ENCODE results near the gene OTOF. TPM values are rescaled to one million over a fixed set of nuclear protein-coding genes. Genes with fewer than 3 reads are reported as not detected.

The OTOF gene
- total RNA-seq, 1 experiment from 2014 or later, result 0.08 TPM

DNA sequence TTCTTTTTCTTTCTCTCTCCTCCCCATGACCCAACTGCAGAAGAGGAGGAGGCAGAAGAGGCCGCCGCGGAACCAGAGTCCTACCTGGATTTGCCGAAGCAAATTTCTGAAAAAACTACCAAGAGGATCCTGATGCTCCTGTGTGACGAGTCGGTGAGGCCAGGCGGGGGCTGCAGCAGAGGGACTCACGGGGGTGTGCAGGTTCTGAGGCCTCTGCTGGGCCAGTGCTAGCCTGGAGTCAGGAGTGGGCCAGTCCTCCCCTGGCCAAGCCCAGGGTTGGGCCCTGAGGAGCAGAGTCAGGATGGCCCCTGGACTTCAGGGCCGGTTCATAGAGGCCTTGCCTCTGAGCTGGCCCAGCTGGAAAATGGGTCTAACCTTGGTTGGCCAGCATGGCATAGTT is 29.3 kb downstream of the OTOF start:
- Histone ChIP-seq H3K27ac (no peak overlapping the region), H3K27me3 (no peaks in the 10 kb centered on the region), H3K36me3 (no peaks in the 10 kb centered on the region), H3K9me3 (replicated peaks) (peaks cover 7% of the 10 kb centered on the region; the same call in 1 of the 2 replicates), H3K4me1 (no peaks in the 10 kb centered on the region), H3K4me3 (no peak overlapping the region)
- DNase-seq, result no peak

DNA sequence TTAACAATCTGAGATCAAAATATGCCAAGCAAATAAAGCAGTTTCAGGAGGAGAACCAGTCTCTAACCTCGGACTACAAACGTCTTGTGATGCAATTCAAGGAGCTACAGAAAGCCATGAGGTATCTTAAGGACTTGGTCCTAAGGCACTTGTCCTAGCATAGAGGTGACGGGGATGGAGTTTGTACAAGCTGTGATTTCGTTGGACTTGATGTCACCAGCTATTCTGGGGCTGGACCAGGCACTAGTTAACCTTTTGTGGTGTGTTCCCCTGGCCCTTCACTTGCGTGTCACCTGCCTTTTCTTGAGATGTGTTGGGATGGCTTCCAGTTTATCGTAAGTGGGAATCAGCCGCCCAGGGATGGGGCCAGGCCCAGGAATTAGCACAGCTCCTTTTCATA is 33.7 kb downstream of the OTOF start:
- Histone ChIP-seq H3K36me3 (no peaks in the 10 kb centered on the region), H3K27me3 (no peaks in the 10 kb centered on the region), H3K9me3 (replicated peaks) (no peaks in the 10 kb centered on the region), H3K4me1 (peaks cover 1% of the 10 kb centered on the region; the same call in 1 of the 2 replicates), H3K27ac (no peak overlapping the region), H3K4me3 (no peak overlapping the region)
- DNase-seq, result no peak

DNA sequence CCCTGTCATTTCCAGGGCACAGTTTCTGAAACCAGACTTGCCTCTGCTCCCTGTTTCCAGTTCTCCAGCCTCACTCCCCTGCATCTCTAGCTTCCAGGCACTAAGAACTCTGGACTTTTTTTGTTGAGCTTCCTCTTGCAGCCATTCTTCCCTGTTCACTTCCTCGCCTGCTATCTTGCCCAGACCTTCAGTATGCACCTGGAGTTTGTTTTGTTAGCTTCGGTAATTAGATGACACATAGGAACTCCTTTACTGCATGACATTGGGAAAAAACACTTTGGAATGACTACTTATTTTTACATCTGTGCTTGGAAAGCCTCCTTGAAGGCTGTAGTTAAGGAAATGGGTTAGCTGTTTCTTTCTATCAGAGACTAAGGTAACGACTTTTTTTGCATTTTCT is 35.2 kb downstream of the OTOF start:
- Histone ChIP-seq H3K4me1 (peaks cover 11% of the 10 kb centered on the region; the same call in 1 of the 2 replicates), H3K4me3 (no peak overlapping the region), H3K27me3 (no peaks in the 10 kb centered on the region), H3K36me3 (no peaks in the 10 kb centered on the region), H3K27ac (no peak overlapping the region), H3K9me3 (replicated peaks) (no peaks in the 10 kb centered on the region)
- DNase-seq, result no peak

DNA sequence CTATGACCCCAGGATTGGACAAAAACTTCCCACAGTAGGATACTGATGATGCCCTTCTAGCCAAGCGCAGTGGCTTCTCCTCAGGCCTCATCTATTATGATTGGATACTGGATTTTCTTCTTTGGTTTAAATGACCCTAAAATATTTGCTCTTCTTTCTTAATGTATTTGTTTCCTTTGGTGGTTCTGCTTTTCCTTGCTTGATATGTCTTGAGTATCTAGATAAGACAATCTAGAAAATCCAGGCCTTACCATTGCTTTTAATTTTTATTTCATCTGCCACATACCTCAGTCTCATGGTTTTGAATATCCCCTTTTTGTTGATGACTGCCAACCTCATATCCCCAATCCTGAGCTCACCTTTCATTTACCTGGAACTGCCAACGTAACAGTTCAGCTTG is 35.6 kb downstream of the OTOF start:
- no peaks in the 10 kb centered on the region for H3K9me3 ChIP-seq (replicated peaks)
- peaks cover 11% of the 10 kb centered on the region; the same call in 1 of the 2 replicates for H3K4me1 ChIP-seq
- no peaks in the 10 kb centered on the region for H3K36me3 ChIP-seq
- no peak overlapping the region for H3K27ac ChIP-seq
- no peaks in the 10 kb centered on the region for H3K27me3 ChIP-seq
- H3K4me3 ChIP-seq, result no peak overlapping the region
- no peak for DNase-seq

DNA sequence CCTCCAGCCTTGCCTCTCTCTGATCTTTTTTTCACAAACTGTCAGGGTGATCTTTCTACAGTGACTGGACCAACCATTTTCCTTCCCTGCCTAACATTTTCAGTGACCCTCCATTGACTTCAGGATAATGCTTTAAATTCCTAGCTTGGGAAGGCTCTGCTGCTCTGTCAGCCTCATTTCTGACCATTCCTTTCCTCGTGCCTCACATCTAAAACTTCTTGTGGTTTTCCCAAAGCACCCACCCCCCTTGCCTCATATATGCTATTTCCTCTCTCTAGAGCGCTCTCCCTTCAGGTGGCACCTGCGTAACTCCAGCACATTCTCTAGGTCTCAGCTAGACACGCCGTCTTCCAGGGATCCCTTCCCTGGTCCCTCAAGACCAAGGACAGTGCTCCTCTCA is 39.0 kb downstream of the OTOF start:
- no peak for DNase-seq
- Histone ChIP-seq H3K27ac (peak overlapping the region; percentile 11; the same call in 1 of the 2 replicates), H3K4me3 (no peak overlapping the region), H3K27me3 (no peaks in the 10 kb centered on the region), H3K9me3 (replicated peaks) (no peaks in the 10 kb centered on the region), H3K4me1 (peaks cover 11% of the 10 kb centered on the region; the same call in 1 of the 2 replicates), H3K36me3 (no peaks in the 10 kb centered on the region)

DNA sequence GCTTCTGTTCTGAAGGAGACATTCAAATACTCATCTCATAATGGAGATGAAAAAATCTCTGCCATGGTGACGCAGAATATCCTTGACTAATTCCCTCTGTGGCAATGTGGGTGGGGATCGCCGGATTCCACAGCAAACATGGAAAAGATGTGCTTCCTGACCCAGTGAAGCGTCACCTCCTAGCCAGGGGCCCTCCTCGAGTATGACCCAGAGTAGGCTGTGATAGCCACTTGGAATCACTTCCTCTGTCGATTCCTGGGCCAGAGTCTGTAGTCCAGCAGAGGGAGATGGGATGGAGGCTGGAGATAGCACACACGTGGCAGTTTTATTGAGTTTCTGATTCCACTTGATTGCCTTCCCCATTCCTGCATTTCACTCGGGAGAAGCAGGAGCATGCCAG is 39.4 kb downstream of the OTOF start:
- no peaks in the 10 kb centered on the region for H3K9me3 ChIP-seq (replicated peaks)
- H3K36me3 ChIP-seq, result no peaks in the 10 kb centered on the region
- no peak overlapping the region for H3K4me3 ChIP-seq
- H3K4me1 ChIP-seq, result peaks cover 11% of the 10 kb centered on the region; the same call in 1 of the 2 replicates
- H3K27me3 ChIP-seq, result no peaks in the 10 kb centered on the region
- H3K27ac ChIP-seq, result peak overlapping the region; percentile 11; the same call in 1 of the 2 replicates
- DNase-seq, result peak; percentile 73

DNA sequence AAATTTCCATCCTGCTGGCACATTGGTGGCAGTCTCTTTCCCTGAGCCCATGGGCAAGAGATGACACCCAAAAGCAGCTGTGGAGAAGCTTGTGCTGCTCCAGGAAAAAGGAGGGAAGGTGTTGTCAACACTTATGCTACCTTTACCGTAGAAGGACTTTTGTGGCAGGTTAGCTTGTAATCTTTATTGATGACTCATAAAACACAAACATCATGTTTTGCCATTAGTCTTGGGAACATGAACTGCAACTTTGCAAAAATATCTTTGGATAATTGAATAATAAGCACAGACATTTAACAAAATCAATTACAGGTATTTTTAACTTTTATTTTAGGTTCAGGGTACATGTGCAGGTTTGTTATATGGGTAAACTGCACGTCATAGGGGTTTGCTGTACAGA is 42.8 kb downstream of the OTOF start:
- DNase-seq, result no peak
- no peak overlapping the region for H3K27ac ChIP-seq
- H3K36me3 ChIP-seq, result no peaks in the 10 kb centered on the region
- no peaks in the 10 kb centered on the region for H3K9me3 ChIP-seq (replicated peaks)
- peaks cover 11% of the 10 kb centered on the region; the same call in 1 of the 2 replicates for H3K4me1 ChIP-seq
- no peaks in the 10 kb centered on the region for H3K27me3 ChIP-seq
- H3K4me3 ChIP-seq, result no peak overlapping the region

DNA sequence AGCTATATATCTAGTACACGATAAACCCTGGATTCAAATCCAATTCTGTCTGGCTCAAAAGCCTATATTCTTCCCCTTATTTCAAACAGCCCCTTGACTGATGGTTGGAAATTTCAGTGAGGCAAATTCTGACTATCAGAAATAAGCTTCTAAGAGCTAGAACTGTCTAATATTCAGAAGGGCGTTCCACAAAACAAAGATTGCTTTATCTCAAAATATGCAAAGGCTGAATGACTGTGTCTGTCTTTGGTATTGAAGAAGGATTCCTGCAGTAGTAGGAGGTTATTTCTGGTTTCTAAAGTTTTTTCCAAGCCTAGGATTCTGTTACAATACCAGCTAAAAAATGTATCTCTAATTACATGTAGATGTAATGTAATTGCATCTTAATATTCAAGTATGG is 45.1 kb downstream of the OTOF start:
- Histone ChIP-seq H3K9me3 (replicated peaks) (no peaks in the 10 kb centered on the region), H3K4me3 (no peak overlapping the region), H3K27ac (no peak overlapping the region), H3K36me3 (no peaks in the 10 kb centered on the region), H3K4me1 (peaks cover 3% of the 10 kb centered on the region), H3K27me3 (no peaks in the 10 kb centered on the region)
- no peak for DNase-seq

DNA sequence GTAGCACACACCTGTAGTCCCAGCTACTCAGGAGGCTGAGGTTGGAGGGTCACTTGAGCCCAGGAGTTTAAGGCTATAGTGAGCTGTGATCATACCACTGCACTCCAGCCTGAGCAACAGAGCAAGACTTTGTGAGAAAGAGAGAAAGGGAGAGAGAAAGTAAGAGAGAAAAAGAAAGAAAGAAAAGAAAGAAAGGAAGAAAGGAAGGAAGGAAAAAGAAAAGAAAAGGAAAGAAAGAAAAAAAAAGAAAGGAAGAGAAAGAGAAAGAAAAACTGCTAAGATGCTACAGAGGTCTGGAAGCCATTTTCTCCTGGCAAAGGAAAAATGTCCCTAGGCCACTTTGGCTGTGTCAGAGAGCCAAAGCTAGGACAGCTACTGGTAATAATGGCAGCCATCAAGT is 45.6 kb downstream of the OTOF start:
- H3K9me3 ChIP-seq (replicated peaks), result no peaks in the 10 kb centered on the region
- no peak overlapping the region for H3K27ac ChIP-seq
- H3K4me3 ChIP-seq, result no peak overlapping the region
- no peaks in the 10 kb centered on the region for H3K36me3 ChIP-seq
- H3K4me1 ChIP-seq, result peaks cover 3% of the 10 kb centered on the region
- no peaks in the 10 kb centered on the region for H3K27me3 ChIP-seq
- no peak for DNase-seq

DNA sequence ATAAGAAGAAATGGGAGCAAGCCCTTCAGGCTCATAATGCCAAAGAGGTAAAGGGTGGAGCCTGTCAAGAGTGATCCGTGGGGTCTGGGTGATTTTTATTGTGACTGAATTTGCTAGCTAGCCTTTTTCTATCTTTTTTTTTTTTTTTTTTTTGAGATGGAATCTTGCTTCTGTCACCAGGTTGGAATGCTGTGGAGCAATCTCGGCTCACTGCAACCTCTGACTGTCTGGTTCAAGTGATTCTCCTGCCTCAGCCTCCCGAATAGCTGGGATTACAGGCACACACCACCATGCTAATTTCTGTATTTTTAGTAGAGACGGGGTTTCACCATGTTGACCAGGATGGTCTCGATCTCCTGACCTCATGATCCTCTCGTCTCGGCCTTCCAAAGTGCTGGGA is 47.1 kb downstream of the OTOF start:
- Histone ChIP-seq H3K9me3 (replicated peaks) (no peaks in the 10 kb centered on the region), H3K4me1 (peaks cover 3% of the 10 kb centered on the region), H3K27ac (no peak overlapping the region), H3K36me3 (no peaks in the 10 kb centered on the region), H3K27me3 (no peaks in the 10 kb centered on the region), H3K4me3 (no peak overlapping the region)
- DNase-seq, result no peak

DNA sequence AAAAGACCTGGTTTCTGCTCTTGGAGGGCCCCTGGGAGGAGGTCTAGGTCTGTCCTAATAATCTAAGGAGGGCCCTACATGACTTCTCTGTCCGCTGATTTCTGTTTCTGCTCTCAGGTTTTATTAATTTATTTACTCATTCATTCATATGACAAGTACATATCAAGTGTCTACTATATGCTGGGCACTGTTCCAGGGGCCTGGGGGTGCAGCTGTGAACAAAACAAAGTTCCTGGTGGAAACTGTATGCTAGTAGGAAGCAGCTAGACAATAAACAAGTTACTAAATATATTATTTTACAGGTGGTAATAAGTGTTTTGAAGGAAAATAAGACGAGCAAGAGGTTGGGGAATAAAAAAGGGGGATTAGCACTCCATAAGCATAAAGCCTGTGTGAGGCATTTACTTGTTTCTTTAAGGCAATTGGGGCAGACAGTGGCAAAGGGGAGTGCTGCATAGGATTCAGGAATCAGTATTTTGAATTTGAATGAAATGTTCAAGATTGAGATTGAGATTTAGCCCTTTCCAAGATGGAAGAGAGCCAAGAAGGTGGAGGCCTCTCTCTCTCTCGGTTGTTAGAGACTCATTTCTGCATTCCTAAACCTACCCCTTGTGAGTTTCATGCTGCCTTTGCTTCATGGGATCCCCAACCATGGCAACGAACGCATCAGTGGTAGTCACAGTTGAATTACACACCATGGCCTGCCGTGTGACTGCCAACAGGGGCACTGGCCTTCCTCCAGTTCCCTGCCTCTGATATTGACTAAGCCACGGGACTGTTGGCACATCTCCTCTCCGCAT is 47.9 kb downstream of the OTOF start:
- H3K36me3 ChIP-seq, result no peaks in the 10 kb centered on the region
- H3K9me3 ChIP-seq (replicated peaks), result no peaks in the 10 kb centered on the region
- H3K27ac ChIP-seq, result no peak overlapping the region
- H3K4me3 ChIP-seq, result no peak overlapping the region
- H3K27me3 ChIP-seq, result no peaks in the 10 kb centered on the region
- H3K4me1 ChIP-seq, result peaks cover 3% of the 10 kb centered on the region
- DNase-seq, result peak; percentile 51 to 60

DNA sequence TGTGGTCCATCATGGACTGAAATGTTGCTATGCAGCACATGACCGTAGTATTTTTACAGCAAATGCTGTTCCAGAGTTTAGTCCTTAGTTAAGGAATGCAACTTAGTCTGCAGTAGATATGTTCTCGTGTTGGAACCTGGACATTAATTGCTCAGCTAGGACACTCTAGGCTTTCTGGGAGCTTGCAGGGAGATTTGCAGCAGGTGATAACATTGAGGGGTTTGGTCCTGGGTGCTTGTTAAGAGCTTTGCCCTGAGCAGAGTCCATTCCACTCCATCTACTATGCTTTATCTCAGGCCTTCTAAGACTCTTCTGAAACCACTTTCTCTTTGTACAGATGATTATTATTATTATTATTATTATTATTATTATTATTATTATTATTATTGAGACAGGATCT is 49.1 kb downstream of the OTOF start:
- H3K4me3 ChIP-seq, result no peak overlapping the region
- no peaks in the 10 kb centered on the region for H3K36me3 ChIP-seq
- H3K27ac ChIP-seq, result no peak overlapping the region
- no peaks in the 10 kb centered on the region for H3K27me3 ChIP-seq
- DNase-seq, result no peak
- H3K9me3 ChIP-seq (replicated peaks), result no peaks in the 10 kb centered on the region
- H3K4me1 ChIP-seq, result peaks cover 3% of the 10 kb centered on the region

DNA sequence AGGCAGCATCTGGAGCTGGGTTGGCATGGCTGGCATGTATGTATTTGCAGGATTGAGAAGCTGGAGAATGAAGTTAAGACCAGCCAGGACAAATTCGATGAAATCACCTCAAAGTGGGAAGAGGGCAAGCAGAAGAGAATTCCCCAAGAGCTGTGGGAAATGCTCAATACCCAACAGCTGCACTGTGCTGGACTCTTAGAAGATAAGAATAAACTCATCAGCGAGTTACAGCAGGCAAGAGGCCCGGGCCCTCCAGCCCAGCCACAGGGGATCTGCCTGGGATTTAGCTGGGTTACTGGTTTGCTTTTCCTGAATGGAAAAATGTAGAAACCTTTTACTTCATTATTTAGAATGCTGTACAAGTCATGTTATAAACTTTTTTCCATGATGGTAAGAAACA is 53.7 kb downstream of the OTOF start:
- no peaks in the 10 kb centered on the region for H3K4me1 ChIP-seq
- no peak overlapping the region for H3K27ac ChIP-seq
- H3K27me3 ChIP-seq, result no peaks in the 10 kb centered on the region
- no peak overlapping the region for H3K4me3 ChIP-seq
- no peaks in the 10 kb centered on the region for H3K36me3 ChIP-seq
- H3K9me3 ChIP-seq (replicated peaks), result no peaks in the 10 kb centered on the region
- DNase-seq, result peak; percentile 28 to 55

DNA sequence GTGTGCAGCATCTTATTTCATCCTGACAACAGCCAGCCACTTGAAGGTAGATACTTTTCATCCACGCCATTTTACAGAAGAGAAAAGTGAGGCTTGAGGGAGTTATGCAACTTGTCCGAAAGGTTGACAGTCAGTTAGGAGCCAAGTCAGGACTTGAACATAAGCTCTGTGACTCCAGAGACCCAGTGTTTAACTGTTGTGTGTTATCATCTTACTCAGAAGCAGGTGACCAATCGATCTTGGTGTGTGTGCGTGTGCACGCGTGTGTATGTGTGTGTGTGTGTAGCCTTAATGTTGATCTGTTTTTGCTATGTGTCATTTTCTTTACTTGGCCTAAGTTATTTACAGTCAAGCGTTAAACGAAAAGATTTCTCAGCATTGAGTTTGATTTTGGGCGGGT is 54.2 kb downstream of the OTOF start:
- Histone ChIP-seq H3K9me3 (replicated peaks) (no peaks in the 10 kb centered on the region), H3K4me1 (no peaks in the 10 kb centered on the region), H3K27me3 (no peaks in the 10 kb centered on the region), H3K27ac (no peak overlapping the region), H3K36me3 (no peaks in the 10 kb centered on the region), H3K4me3 (no peak overlapping the region)
- no peak for DNase-seq

DNA sequence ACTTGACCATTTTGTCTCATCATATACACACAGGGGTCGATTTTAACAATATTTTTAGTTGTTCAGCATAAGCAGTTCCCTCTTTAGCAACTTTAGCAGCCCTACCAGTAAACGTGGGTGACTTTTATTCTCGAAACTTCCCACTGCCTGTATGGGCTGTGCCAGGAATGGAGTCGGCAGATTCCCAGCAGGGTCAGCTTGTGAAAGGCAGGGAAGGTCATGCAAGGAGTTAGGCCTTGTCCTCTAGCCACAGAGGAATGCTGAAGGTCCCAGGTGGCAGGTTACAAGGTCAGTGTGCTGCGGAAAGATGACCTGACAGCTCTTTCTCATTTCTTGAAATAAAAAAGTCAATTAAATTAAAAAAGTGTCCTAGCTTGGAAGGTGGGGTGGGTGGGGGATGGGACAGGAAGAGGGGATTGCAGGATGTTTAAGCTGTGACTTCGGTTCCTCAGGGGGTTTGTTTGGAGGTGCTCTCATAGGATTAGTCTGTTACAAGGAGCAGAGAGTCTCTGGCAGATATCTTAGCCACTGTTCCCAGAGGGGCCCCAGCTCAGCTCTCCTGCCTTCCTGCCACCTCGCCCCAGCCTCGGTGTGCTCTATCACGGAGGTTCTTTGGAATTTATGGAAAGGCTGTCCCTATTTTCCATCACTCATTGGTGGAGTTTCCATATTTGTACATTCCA is 54.8 kb downstream of the OTOF start:
- H3K4me1 ChIP-seq, result no peaks in the 10 kb centered on the region
- H3K9me3 ChIP-seq (replicated peaks), result no peaks in the 10 kb centered on the region
- H3K27me3 ChIP-seq, result no peaks in the 10 kb centered on the region
- H3K36me3 ChIP-seq, result no peaks in the 10 kb centered on the region
- H3K27ac ChIP-seq, result no peak overlapping the region
- H3K4me3 ChIP-seq, result no peak overlapping the region
- DNase-seq, result no peak

Data from SJCRH30 (cell line).